K562 (cell line): Measurements from ENCODE around the gene ATP6V1G2.

Experiments used
- CTCF ChIP-seq, 3 experiments: IDR thresholded peaks in 2 of 3; conservative IDR thresholded peaks in 1 of 3; 2 replicates each; pipeline ENCODE4 v1.5.1; 2011 to 2012; ENCODE audit warnings: low read length in 3 of 3, mild to moderate bottlenecking in 3 of 3, control low read depth in 2 of 3, improper control_type of control experiment in 1 of 3, inconsistent platforms in 1 of 3, low read depth in 1 of 3, mixed read lengths in 1 of 3, moderate library complexity in 1 of 3; ENCODE audit not compliant: insufficient read depth in 2 of 3
- TEAD4 ChIP-seq, 2 experiments: sonication (generic) in 1 of 2; formaldehyde crosslinking in 1 of 2; IDR thresholded peaks; 2 replicates each; pipeline versions ENCODE4 v1.6.1 to v1.8.0; 2012 to 2022; ENCODE audit warnings: borderline replicate concordance in 1 of 2, inconsistent platforms in 1 of 2, low read length in 1 of 2, mild to moderate bottlenecking in 1 of 2, missing genetic modification reagents in 1 of 2
- ZHX1 ChIP-seq: fragments of 150-350 bp; conservative IDR thresholded peaks from 2 replicates; pipeline ENCODE4 v1.6.1; 2014; ENCODE audit warnings: low read length

GRCh38 chr6:31586599-31587281 lies 40.3 kb upstream of the ATP6V1G2 start:
- no peak for TF ChIP-seq ZHX1
- no peak for TF ChIP-seq TEAD4 (IDR thresholded peaks at IDR 0.05; ENCODE audit: low read length)
- no peak for TF ChIP-seq TEAD4 (CRISPR knock-in tag; IDR thresholded peaks at IDR 0.05; ENCODE audit: borderline replicate concordance)
- no peak for TF ChIP-seq CTCF (IDR thresholded peaks at IDR 0.05 in 2 of 3, conservative IDR thresholded peaks at IDR 0.05 in 1 of 3; ENCODE audit: insufficient read depth in 2 of 3, low read depth in 1 of 3, low read length in 3 of 3)
